Prostate gland (tissue), 2 donors: ENCODE measurements around the gene TRAFD1.

ENCODE experiments used
- POLR2A ChIP-seq: fragments of 450-650 bp; IDR thresholded peaks from one replicate; pipeline ENCODE4 v1.6.1; 2016; ENCODE audit warnings: antibody characterized with exemption, mild to moderate bottlenecking
- POLR2AphosphoS5 ChIP-seq: sonication (generic); formaldehyde crosslinking; IDR thresholded peaks from one replicate; pipeline ENCODE4 v1.6.1; 2017; ENCODE audit warnings: antibody characterized with exemption
- TF ChIP-seq, protein P1 (sequence below), 4 experiments: fragments of 200-600 bp in 2 of 4; fragments of 450-650 bp in 2 of 4; sonication (generic) in 2 of 4; IDR thresholded peaks; 1 replicate in 3 of 4; 2 replicates in 1 of 4; pipeline ENCODE4 v1.5.1; 2016 to 2019; ENCODE audit warnings: antibody characterized with exemption in 4 of 4, mild to moderate bottlenecking in 2 of 4, moderate library complexity in 2 of 4

DNA sequence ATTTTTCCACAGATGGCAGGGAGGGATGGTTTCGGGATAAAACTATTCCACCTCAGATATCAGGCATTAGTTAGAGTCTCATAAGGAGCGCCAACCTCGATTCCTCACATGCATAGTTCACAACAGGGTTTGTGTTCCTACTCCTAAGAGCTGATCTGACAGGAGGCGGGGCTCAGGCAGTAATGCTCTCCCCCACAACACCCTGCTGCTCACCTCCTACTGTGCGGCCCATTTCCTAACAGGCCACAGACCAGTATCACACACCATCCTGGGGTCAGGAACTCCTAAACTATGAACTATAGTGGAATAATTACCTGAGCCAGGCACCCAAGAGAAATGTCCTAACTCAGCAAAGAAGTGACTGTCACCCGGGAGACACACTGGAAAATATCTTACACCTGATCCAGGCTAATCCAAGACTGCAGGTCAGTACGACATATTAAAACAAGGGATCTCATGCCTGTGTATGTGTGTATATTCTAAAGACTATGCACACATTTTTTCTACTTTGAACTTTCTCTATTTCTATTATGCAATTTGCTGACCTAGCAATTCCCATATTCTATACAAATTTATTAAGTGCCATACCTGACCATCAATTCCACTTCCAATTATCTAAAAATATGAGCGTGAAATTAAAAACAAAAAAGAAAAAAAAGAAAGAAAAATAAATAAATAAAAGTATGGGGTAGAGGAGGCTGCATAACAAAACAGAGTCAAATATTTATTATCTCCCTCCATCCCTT is 21.4 kb upstream of the TRAFD1 start:
- TF ChIP-seq POLR2A: no peak
- TF ChIP-seq, protein P1, sequence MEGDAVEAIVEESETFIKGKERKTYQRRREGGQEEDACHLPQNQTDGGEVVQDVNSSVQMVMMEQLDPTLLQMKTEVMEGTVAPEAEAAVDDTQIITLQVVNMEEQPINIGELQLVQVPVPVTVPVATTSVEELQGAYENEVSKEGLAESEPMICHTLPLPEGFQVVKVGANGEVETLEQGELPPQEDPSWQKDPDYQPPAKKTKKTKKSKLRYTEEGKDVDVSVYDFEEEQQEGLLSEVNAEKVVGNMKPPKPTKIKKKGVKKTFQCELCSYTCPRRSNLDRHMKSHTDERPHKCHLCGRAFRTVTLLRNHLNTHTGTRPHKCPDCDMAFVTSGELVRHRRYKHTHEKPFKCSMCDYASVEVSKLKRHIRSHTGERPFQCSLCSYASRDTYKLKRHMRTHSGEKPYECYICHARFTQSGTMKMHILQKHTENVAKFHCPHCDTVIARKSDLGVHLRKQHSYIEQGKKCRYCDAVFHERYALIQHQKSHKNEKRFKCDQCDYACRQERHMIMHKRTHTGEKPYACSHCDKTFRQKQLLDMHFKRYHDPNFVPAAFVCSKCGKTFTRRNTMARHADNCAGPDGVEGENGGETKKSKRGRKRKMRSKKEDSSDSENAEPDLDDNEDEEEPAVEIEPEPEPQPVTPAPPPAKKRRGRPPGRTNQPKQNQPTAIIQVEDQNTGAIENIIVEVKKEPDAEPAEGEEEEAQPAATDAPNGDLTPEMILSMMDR (IDR thresholded peaks at IDR 0.05): no peak
- TF ChIP-seq POLR2AphosphoS5: no peak
